Measurements from ENCODE around the gene MCTP1. TPM values are rescaled to one million over a fixed set of nuclear protein-coding genes. Genes with fewer than 3 reads are reported as not detected.

Gene MCTP1
- total RNA-seq, 1 donor from 2014 or later, result 3.7 TPM

- H2AFZ ChIP-seq (replicated peaks), result no peak overlapping the region
- TF ChIP-seq EZH2 (IDR thresholded peaks at IDR 0.05) (no peak), EZH2phosphoT487 (IDR thresholded peaks at IDR 0.05) (no peak), CTCF (IDR thresholded peaks at IDR 0.05) (no peak)
- Mint-ChIP-seq H3K9me3 (no peaks in the 10 kb centered on the region), H3K27ac (no peak overlapping the region), H3K4me1 (no peaks in the 10 kb centered on the region), H3K36me3 (no peaks in the 10 kb centered on the region), H3K4me3 (no peak overlapping the region), H3K27me3 (ENCODE audit: insufficient read depth, low read depth) (no peaks in the 10 kb centered on the region)
- H3K36me3 ChIP-seq, result no peaks in the 10 kb centered on the region
- H3K4me1 ChIP-seq, result no peaks in the 10 kb centered on the region
- H3K27me3 ChIP-seq, result no peaks in the 10 kb centered on the region
- H4K20me1 ChIP-seq (ENCODE audit: low read depth), result no peaks in the 10 kb centered on the region
- H3K4me2 ChIP-seq, result no peak overlapping the region
- no peak overlapping the region for H3K9ac ChIP-seq
- no peaks in the 10 kb centered on the region for H3K79me2 ChIP-seq (ENCODE audit: low read depth)
- H3K27ac ChIP-seq, result no peak overlapping the region
- no peaks in the 10 kb centered on the region for H3K9me3 ChIP-seq (ENCODE audit: low read depth)
- no peaks in the 10 kb centered on the region for H3F3A ChIP-seq (ENCODE audit: low read depth)
- no peak for DNase-seq (ENCODE audit: low spot score)
- H3K4me3 ChIP-seq, result no peak overlapping the region
Measured at GRCh38 chr5:95262933-95263660, 21.8 kb downstream of the MCTP1 start.

- no peak overlapping the region for H3K27ac Mint-ChIP-seq
- Histone ChIP-seq H3K36me3 (no peaks in the 10 kb centered on the region), H3K9me3 (ENCODE audit: low read depth) (no peaks in the 10 kb centered on the region), H4K20me1 (ENCODE audit: low read depth) (no peaks in the 10 kb centered on the region), H2AFZ (replicated peaks) (no peak overlapping the region), H3K4me1 (no peaks in the 10 kb centered on the region), H3K4me3 (no peak overlapping the region), H3K4me2 (no peak overlapping the region), H3K79me2 (ENCODE audit: low read depth) (no peaks in the 10 kb centered on the region), H3K9ac (no peak overlapping the region), H3K27ac (no peak overlapping the region), H3K27me3 (no peaks in the 10 kb centered on the region), H3F3A (ENCODE audit: low read depth) (no peaks in the 10 kb centered on the region)
- no peaks in the 10 kb centered on the region for H3K36me3 Mint-ChIP-seq
- H3K27me3 Mint-ChIP-seq (ENCODE audit: insufficient read depth, low read depth), result no peaks in the 10 kb centered on the region
- H3K9me3 Mint-ChIP-seq, result no peaks in the 10 kb centered on the region
- H3K4me3 Mint-ChIP-seq, result no peak overlapping the region
- no peak for DNase-seq (ENCODE audit: low spot score)
- H3K4me1 Mint-ChIP-seq, result no peaks in the 10 kb centered on the region
- TF ChIP-seq CTCF (IDR thresholded peaks at IDR 0.05) (peak; percentile 57), EZH2 (IDR thresholded peaks at IDR 0.05) (no peak)
Measured at GRCh38 chr5:95261437-95262175, 23.3 kb downstream of the MCTP1 start.

- no peaks in the 10 kb centered on the region for H3K4me1 Mint-ChIP-seq
- Histone ChIP-seq H3K4me3 (no peak overlapping the region), H4K20me1 (ENCODE audit: low read depth) (no peaks in the 10 kb centered on the region), H3K9ac (no peak overlapping the region), H3K27ac (no peak overlapping the region), H3K27me3 (no peaks in the 10 kb centered on the region), H3K4me1 (no peaks in the 10 kb centered on the region), H3K79me2 (ENCODE audit: low read depth) (no peaks in the 10 kb centered on the region), H3K36me3 (no peaks in the 10 kb centered on the region), H3K4me2 (no peak overlapping the region), H2AFZ (replicated peaks) (no peak overlapping the region), H3K9me3 (ENCODE audit: low read depth) (no peaks in the 10 kb centered on the region), H3F3A (ENCODE audit: low read depth) (no peaks in the 10 kb centered on the region)
- no peaks in the 10 kb centered on the region for H3K27me3 Mint-ChIP-seq (ENCODE audit: insufficient read depth, low read depth)
- no peak for TF ChIP-seq EZH2phosphoT487 (IDR thresholded peaks at IDR 0.05)
- TF ChIP-seq CTCF (IDR thresholded peaks at IDR 0.05), result no peak
- TF ChIP-seq EZH2 (IDR thresholded peaks at IDR 0.05), result no peak
- no peaks in the 10 kb centered on the region for H3K9me3 Mint-ChIP-seq
- no peak for DNase-seq (ENCODE audit: low spot score)
- H3K27ac Mint-ChIP-seq, result no peak overlapping the region
- no peaks in the 10 kb centered on the region for H3K36me3 Mint-ChIP-seq
- H3K4me3 Mint-ChIP-seq, result no peak overlapping the region
Measured at GRCh38 chr5:95256991-95257390, 27.9 kb downstream of the MCTP1 start.

Data from neural progenitor cell (in vitro differentiated cells).